HG03571 (cell line): ENCODE data around the gene PIK3AP1.
"Not testable (repeated sequence)": the region's sequence is repeated elsewhere in the genome, so short reads cannot be mapped to it uniquely, and the experiment has no call there.

Experiments
- ATAC-seq: cut with Tn5 transposase; IDR thresholded peaks from one replicate; pipeline ENCODE4 v1.9.1; 2021; ENCODE audit not compliant: unreplicated experiment

PIK3AP1 gene

DNA sequence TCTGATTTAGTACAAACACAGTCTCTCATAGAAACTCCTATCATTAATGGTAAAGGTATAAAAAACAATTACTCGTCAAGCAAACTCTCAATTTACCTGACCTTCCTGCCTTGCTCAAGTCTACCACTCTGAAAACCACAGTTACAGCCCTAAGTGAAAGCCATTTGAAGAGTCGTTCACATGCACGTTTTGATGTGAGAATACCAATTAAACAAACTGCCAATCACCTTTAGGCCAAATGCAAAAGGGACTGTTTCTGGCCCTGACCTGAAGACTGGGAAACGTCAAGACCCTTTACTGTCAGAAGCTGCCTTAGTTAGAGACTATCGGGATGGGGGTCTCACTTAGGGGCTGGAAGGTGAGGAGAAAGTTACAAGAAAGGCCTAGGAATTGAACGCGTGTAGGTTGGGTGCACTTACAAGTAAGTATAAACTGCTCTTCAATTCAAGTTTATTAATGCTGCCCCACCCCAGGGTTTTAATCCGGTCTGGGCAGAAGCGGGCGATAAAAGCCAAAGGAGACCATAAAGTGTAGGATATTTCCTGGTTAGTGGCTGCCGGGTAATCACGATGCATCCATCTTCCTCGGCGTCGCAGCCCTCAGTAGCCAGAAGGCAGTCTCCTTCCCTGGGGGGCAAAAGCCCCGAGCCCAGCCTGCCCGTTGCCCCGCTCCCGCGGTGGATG, 134.4 kb downstream of the PIK3AP1 start:
- ATAC-seq = no peak

- no peak for ATAC-seq
These were observed 135.8 kb downstream of the PIK3AP1 start for GRCh38 chr10:96584474-96584873.

GRCh38 chr10:96584035-96584434, 136.3 kb downstream of the PIK3AP1 start:
- ATAC-seq = no peak

DNA sequence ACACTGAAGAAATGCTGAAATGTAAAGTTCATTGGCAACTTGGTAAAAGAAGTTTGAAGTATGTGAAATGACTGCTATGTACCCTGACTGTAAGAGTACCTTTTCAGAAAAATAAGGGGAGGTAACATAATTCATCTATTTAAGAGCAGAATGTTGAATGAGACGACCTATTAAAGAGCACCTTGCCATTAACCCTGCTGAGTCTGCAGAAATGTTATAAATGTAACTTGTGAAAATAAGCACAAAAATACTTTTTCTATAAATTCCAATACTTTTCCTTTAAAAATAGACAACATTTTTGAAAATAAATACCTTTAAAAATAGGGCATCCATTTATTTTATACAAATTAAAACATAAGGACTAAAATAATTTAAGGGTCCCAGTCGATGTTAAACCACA, 141.2 kb downstream of the PIK3AP1 start:
- ATAC-seq = no peak

DNA sequence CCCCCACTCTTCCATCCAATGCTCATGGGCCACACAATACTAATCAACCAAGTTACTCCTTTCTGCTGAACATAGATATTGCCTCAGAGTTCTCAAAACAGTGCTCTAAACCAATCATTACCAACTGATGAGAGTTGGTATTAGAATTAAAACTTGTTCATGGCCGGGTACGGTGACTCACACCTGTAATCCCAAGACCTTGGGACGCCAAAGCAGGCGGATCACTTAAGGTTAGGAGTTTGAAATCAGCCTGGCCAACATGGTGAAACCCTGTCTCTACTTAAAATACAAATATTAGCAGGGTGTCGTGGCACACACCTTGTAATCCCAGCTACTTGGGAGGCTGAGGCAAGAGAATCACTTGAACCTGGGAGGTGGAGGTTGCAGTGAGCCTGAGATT, 141.7 kb downstream of the PIK3AP1 start:
- ATAC-seq = no peak

DNA sequence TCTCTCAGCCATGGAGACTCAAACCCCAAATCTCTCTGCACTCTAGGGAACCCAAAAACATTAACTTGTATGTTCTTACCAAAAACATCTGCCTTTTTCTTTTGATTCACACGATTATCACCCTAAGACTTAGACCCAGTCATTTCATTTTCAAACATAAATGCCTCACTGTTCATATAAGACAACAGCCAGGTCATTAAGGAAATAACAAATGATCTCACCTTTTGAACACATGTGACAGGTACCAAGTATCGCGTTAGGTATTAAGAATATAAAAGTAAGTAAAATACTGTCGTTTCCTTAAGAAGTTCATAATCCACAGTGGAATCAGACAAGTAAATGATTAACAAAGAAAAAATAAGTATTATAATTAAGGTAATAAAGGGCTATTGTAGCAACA, 142.3 kb downstream of the PIK3AP1 start:
- ATAC-seq = no peak

GRCh38 chr10:96577069-96577468, 143.2 kb downstream of the PIK3AP1 start:
- no peak for ATAC-seq

DNA sequence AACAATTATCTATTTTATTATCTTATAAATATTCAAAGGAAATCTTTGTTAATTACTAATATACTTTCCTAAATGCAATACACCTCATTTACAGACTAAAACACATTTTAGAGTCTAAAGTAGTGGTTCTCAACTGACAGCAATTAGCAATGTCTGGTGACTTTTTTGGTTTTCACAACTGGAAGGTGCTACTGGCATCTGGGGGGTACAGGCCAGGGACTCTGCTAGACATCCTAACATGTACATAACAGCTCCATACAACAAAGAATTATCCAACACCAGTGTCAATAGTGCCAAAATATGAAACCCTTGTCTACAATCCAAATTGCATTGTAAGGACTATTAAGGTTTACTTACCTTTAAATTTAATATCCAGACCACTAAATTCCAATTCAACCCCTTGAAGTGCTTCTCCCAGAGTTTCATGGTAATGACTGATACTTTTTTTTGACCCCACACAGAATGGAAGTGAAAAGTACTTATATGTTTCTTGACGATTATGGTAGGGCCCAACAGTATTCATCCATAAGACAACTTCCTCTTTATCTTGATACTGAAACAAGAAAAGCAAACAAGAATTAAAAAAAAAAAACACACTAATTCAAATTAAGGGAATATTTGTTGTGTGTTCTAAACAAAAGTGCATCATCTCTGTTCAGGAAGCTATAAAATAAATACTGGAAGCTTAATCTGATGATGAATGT, 143.9 kb downstream of the PIK3AP1 start:
- no peak for ATAC-seq

DNA sequence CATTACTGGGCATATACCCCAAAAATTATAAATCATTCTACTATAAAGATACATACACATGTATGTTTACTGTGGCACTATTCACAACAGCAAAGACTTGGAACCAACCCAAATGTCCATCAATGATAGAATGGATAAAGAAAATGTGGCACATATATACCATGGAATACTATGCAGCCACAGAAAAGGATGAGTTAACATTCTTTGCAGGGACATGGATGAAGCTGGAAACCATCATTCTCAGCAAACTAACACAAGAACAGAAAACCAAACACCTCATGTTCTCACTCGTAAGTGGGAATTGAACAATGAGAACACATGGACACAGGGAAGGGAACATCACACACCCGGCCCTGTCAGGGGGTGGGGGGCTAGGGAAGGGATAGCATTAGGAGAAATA, 145.8 kb downstream of the PIK3AP1 start:
- not testable (repeated sequence) for ATAC-seq

DNA sequence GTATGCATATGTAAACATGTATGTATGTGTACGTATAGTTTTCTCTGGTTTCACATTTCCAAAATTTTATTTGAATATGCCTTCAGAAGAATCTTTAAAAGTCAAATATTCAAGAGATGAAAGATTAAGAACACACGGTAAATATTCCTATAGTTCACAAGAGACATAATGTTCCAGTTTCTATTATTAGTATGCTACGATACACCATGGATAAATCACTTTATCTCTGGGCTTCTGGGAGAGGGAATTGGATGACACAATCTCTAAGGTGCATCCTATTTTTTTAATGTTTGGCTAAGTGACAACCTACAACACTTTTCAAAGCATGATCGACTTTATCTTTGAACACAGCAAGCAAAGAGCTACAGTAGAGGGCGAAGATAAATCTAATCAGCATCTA, 147.3 kb downstream of the PIK3AP1 start:
- no peak for ATAC-seq

DNA sequence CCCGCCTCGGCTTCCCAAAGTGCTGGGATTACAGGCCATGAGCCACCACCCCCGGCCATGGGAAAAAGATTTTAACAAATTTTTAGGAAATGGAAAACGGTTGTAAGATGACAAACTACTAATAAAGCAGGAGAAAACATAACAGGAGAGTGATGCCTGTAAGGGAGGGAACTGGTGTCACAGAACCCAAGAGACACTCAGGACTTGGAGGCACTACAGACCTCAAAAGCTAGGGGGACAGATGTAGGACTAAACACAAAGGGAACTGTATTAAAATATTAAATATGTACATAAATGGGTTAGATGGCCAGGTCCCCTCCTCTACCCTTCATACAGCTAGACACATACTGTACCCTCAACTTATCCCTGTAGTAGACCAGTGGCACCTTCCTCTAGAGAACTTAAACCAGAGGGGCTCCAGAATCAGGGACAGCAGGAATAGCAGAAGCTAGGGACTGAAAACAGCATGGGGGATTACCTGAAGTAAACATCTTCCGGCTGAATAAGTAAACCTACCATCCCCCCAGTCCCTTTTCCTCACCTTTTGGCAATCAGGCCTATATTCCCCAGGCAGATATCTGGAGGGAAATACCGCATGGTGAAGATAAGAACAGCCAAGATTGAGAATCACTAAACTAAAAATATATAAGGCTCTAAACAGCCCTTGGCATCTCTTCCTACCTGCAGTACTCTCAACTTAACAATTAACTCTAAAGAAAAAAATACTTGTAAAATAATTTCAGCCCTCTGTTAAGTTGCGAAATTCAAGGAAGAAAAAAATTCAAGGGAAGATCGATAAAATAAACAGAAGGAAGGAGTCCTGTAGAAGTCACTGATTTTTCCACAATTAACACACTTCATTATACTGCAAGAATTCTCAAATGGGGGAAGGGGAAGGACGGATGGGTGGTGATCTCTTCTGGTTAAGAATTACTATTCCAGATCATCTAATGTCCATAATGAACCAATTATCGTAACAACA, 149.0 kb downstream of the PIK3AP1 start:
- no peak for ATAC-seq

GRCh38 chr10:96570511-96570910, 149.8 kb downstream of the PIK3AP1 start:
- ATAC-seq = no peak

DNA sequence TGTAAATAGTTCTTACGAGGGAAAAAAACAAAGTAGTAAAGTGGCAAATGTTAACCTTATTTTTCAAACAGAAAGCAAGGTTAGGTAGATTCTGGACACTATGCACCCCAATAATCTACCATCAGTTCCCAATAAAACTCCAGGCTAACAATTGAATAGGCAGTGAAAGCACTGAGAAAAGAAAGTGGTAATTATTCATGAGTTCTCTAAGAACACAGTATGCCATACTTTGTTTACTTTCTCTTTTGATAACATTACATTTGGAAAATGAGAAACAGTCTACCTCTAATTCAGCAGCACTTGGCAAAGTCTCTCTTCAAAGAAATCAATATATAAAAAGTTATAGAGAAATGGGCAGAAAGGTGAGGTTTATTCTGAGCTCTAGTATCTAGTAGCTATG, 151.9 kb downstream of the PIK3AP1 start:
- ATAC-seq = no peak

DNA sequence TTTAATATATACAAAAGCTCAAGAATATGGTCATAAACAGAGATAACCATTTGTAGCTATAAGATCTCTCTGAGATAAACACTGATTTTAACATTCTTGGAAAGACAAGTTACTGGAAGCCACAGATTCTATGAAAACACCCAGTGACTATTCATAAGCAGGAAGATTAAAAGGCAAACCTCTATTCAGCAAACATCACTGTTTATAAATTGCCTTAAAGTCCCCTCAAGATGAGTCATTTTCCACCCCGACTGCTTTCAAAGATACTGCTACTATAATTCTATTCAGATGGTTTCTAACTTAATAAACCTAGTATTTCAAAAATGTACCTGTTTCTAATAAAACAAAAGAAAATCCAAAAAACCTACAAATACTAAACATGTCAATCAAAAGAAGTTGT, 154.5 kb downstream of the PIK3AP1 start:
- ATAC-seq = no peak

- ATAC-seq = no peak
These were observed 159.1 kb downstream of the PIK3AP1 start for GRCh38 chr10:96560966-96561887.

DNA sequence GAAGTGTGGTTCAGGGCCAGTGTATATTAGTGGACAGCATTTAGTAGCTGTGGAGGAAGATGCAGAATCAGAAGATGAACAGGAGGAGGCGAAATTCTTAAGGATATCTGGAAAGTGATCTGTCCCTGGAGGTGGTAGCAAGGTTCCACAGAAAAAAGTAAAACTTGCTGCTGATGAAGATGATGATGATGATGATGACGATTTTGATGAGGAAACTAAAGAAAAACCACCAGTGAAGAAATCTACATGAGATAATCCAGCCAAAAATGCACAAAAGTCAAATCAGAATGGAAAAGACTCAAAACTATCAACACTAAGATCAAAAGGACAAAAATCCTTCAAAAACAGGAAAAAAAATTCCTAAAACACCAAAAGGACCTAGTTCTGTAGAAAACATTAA, 159.8 kb downstream of the PIK3AP1 start:
- ATAC-seq = no peak

DNA sequence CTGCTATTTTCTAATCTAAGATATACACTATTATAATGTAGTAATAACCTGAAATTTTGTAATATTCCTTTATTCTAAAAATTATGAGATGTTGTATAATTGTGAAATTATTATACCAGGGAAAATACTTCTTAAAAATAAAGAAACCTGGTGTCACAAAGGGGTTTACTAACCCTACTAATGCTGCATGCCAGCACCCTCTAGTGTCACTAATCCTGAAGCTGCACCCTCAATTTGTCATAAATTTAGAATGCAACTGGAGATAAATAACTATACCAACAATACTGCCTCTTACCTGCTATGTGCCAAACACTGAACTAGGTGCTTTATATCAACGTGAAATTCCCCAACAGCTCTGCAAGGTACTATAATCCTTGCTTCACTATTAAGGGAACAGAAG, 164.3 kb downstream of the PIK3AP1 start:
- ATAC-seq = no peak

- ATAC-seq = no peak
These were observed 165.0 kb downstream of the PIK3AP1 start for GRCh38 chr10:96555330-96555729.

DNA sequence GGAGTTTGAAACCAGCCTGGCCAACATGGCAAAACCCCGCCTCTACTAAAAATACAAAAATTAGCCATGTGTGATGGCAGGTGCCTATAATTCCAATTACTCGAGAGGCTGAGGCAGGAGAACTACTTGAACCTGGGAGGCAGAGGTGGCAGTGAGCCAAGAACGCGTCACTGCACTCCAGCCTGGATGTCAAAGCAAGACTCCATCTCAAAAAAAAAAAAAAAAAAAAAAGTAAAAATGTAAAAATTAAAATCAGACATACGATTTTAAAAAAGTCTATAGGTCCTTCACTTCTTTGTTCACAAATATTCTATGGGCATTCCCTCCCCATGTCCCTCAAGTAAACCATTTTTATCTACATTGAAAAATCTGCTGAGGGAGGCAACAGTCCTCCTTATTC, 171.7 kb downstream of the PIK3AP1 start:
- no peak for ATAC-seq

- ATAC-seq = not testable (repeated sequence)
These were observed 174.8 kb downstream of the PIK3AP1 start for GRCh38 chr10:96545558-96545957.
